Gastrocnemius medialis (tissue), 4 donors: ENCODE results near the gene RDH5. TPM values are rescaled to one million over a fixed set of nuclear protein-coding genes. Genes with fewer than 3 reads are reported as not detected.

Experiments used
- ATAC-seq, 2 donors: fragments of 150-250 bp; one replicate each; pipeline ENCODE4 v1.9.1; 2016
- DNase-seq, 2 donors: peaks; one replicate each; pipeline ENCODE4 v3.0.0-alpha.2; 2019
- H3K27ac ChIP-seq, 4 donors: fragments of 200-600 bp; sonication (generic); 1 replicate in 1 of 4; 2 replicates in 3 of 4; pipeline ENCODE4 v1.5.1; 2016 to 2018; ENCODE audit warnings: mild to moderate bottlenecking in 2 of 4, moderate library complexity in 1 of 4
- H3K27me3 ChIP-seq, 3 donors: fragments of 200-600 bp; sonication (generic) in 2 of 3; 1 replicate in 1 of 3; 2 replicates in 2 of 3; pipeline versions ENCODE4 v1.5.1 to v1.6.0; 2016 to 2019; ENCODE audit warnings: mild to moderate bottlenecking in 1 of 3, moderate library complexity in 1 of 3
- H3K36me3 ChIP-seq, 2 donors: fragments of 200-600 bp; sonication (generic) in 1 of 2; one replicate each; pipeline ENCODE4 v1.5.1; 2017 to 2018
- H3K4me1 ChIP-seq, 2 donors: fragments of 200-600 bp; sonication (generic) in 1 of 2; one replicate each; pipeline ENCODE4 v1.5.1; 2016 to 2017; ENCODE audit warnings: mild to moderate bottlenecking in 2 of 2
- H3K4me3 ChIP-seq, 4 donors: fragments of 200-600 bp; sonication (generic) in 3 of 4; 1 replicate in 1 of 4; 2 replicates in 3 of 4; pipeline ENCODE4 v1.5.1; 2016 to 2019; ENCODE audit warnings: mild to moderate bottlenecking in 2 of 4
- H3K9me3 ChIP-seq, 3 donors: fragments of 200-600 bp; sonication (generic) in 2 of 3; 1 replicate in 1 of 3; 2 replicates in 2 of 3; pipeline ENCODE4 v1.5.1; 2016 to 2019
- POLR2A ChIP-seq, 2 donors: fragments of 450-650 bp; IDR thresholded peaks; one replicate each; pipeline ENCODE4 v1.6.1; 2017; ENCODE audit warnings: antibody characterized with exemption in 2 of 2, mild to moderate bottlenecking in 2 of 2, moderate library complexity in 2 of 2
- in situ Hi-C, 4 donors: fragments of 200-750 bp; cut with MboI; loops; one replicate each; pipeline versions ENCODE4 v1.15.0 to v1.8.0; 2017; ENCODE audit warnings: low sequenced_read_pairs in 4 of 4
- intact Hi-C: fragments of 100-400 bp; cut with DNase I; formaldehyde crosslinking; loops from one replicate; pipeline ENCODE4 v1.15.1; 2023; ENCODE audit warnings: low total_unique reads
- total RNA-seq, 4 donors: library from RNA; depleted of rRNA; stranded (reverse); fragments of >200 nt; gene quantifications; one replicate each; pipeline versions ENCODE4 v1.1.0 to v1.2.3, GENCODE V29; 2016
- TF ChIP-seq, protein P1 (sequence below), 5 experiments: fragments of 450-650 bp in 3 of 5; fragments of 200-600 bp in 2 of 5; sonication (generic) in 2 of 5; IDR thresholded peaks in 4 of 5; conservative IDR thresholded peaks in 1 of 5; 1 replicate in 4 of 5; 2 replicates in 1 of 5; pipeline ENCODE4 v1.5.1; 2016 to 2019; ENCODE audit warnings: antibody characterized with exemption in 5 of 5, mild to moderate bottlenecking in 3 of 5, moderate library complexity in 3 of 5

The RDH5 gene
- total RNA-seq, 4 donors from 2014 or later = 3.8 to 10.3 (median 7.5) TPM

DNA sequence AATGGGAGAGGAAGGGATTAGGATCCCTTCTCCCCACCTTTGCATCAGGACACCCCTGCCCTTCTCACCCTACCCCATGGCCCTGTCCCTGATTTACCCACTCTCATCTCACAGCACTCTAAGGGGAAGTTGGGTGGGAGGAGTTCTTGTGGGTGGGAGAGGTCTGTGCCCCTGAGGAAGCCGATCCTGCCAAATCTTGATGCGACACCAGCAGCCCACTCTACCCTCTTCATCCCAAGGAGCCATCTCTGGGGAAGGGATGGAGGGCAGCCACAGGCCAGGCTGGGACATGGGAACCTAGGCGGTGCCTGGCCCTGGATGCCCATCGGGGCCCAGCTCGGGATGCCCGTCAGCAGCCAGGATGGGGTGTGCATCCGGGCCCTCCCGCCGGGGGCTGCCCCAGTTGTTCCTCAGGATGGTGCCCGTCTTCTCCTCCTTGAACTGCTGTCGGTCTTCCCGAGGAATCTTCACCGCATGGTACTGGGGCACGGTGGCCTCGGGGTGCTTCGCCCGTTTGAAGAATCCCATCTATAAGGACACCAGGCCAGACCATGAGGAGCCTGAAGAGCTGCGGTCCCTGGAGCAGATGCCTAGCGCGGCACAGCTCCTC is 35.3 kb upstream of the RDH5 start:
- no peak for DNase-seq
- no peak overlapping the region for H3K4me3 ChIP-seq
- no peaks in the 10 kb centered on the region for H3K9me3 ChIP-seq
- in situ Hi-C loops = loop anchor here in 1 of 4 donors (5.0 kb wide), 1 partner anchor 37 kb away; the partner anchor contains the start of gene RDH5
- H3K27ac ChIP-seq = peak overlapping the region in 2 of 4 donors; percentile 9 to 31
- TF ChIP-seq, protein P1, sequence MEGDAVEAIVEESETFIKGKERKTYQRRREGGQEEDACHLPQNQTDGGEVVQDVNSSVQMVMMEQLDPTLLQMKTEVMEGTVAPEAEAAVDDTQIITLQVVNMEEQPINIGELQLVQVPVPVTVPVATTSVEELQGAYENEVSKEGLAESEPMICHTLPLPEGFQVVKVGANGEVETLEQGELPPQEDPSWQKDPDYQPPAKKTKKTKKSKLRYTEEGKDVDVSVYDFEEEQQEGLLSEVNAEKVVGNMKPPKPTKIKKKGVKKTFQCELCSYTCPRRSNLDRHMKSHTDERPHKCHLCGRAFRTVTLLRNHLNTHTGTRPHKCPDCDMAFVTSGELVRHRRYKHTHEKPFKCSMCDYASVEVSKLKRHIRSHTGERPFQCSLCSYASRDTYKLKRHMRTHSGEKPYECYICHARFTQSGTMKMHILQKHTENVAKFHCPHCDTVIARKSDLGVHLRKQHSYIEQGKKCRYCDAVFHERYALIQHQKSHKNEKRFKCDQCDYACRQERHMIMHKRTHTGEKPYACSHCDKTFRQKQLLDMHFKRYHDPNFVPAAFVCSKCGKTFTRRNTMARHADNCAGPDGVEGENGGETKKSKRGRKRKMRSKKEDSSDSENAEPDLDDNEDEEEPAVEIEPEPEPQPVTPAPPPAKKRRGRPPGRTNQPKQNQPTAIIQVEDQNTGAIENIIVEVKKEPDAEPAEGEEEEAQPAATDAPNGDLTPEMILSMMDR (IDR thresholded peaks at IDR 0.05 in 4 of 5, conservative IDR thresholded peaks at IDR 0.05 in 1 of 5) = no peak
- TF ChIP-seq POLR2A (IDR thresholded peaks at IDR 0.05) = no peak
- intact Hi-C loops = no loop called here
- no peaks in the 10 kb centered on the region for H3K27me3 ChIP-seq
- ATAC-seq = no peak
- peaks cover 7 to 17% of the 10 kb centered on the region in 2 donors for H3K4me1 ChIP-seq
- peaks cover 0 to 36% of the 10 kb centered on the region in 2 donors for H3K36me3 ChIP-seq

DNA sequence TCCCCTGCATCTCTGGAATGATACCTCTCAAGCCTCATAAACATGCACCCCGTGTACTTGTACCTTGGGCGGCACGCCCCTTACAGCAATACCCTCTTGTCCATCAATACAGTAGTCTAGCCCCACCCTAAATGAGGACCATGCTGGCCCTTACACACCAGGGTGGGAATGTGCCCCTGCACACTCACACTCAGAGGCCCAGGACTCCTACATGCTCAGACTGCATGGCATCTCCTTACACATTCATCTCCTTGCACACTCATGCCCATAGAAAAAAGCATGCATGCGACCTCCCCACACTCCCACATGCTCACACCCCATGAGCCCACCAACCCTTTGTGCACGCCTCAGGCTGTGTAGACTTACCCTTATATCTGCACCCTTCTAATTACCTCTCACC is 34.5 kb upstream of the RDH5 start:
- no peak for DNase-seq
- in situ Hi-C loops (no loop called here), intact Hi-C loops (loop anchor here (1.0 kb wide), 1 partner anchor 12 kb away; no protein-coding TSS in a partner anchor)
- Histone ChIP-seq H3K27me3 (no peaks in the 10 kb centered on the region), H3K4me3 (no peak overlapping the region), H3K27ac (no peak overlapping the region), H3K36me3 (peaks cover 0 to 36% of the 10 kb centered on the region in 2 donors), H3K9me3 (no peaks in the 10 kb centered on the region), H3K4me1 (peaks cover 7 to 17% of the 10 kb centered on the region in 2 donors)
- ATAC-seq = no peak
- TF ChIP-seq, protein P1 (IDR thresholded peaks at IDR 0.05 in 4 of 5, conservative IDR thresholded peaks at IDR 0.05 in 1 of 5) = no peak
- TF ChIP-seq POLR2A (IDR thresholded peaks at IDR 0.05) = no peak

DNA sequence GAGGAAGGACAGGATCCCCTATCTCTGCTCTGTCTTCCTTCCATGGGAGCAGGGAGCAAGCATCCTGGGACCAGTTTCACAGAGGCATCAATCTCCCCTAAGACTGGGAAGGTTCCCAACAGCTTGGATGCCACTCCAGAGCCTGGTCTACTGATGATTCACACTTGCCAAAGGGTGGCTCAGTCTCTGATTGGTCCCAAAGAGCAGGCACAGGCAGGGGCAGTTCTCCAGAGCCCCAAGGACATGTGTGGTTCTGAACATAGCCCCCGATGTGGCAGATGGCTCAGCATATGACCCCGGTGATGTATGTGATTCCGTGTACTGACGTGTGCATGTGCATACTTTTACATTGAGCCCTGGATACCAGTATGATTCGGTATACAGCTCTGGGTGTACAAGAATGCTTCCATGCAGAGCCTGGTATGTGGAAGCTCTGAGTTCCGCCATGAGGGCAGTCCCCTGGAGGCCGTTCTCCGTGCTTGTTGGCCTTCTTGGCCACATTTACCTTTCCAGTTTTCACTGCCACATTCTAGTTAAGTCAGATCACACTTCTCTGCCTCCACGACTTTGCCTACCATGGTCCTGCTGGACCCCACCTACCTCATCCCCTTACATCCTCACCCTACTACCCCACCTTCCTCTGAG is 33.7 kb upstream of the RDH5 start:
- no peaks in the 10 kb centered on the region for H3K9me3 ChIP-seq
- no peak overlapping the region for H3K4me3 ChIP-seq
- no peak overlapping the region for H3K27ac ChIP-seq
- no peak for TF ChIP-seq POLR2A (IDR thresholded peaks at IDR 0.05)
- TF ChIP-seq, protein P1 (IDR thresholded peaks at IDR 0.05 in 4 of 5, conservative IDR thresholded peaks at IDR 0.05 in 1 of 5) = no peak
- ATAC-seq = no peak
- in situ Hi-C loops (no loop called here), intact Hi-C loops (loop anchor here (1.0 kb wide), 1 partner anchor 11 kb away; no protein-coding TSS in a partner anchor)
- no peaks in the 10 kb centered on the region for H3K27me3 ChIP-seq
- peaks cover 0 to 42% of the 10 kb centered on the region in 2 donors for H3K36me3 ChIP-seq
- H3K4me1 ChIP-seq = peaks cover 4 to 10% of the 10 kb centered on the region in 2 donors
- DNase-seq = no peak

DNA sequence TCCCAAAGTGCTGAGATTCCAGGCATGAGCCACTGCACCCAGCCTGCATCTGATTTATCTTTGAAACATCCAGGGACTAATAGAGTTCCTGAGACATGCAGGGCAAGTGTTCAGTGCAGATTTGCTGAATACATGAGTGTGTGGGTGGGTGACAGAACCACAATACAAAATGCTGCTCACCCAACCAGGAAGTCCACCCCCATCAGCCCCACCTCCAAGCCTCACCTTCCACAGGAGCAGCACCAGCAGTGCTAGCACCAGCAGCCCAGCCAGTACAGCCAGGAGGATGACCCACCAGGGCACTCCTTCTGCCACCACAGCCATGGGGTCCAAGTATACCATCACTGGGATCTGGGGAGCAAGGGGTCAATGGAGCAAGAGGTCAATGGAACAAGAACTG is 32.4 kb upstream of the RDH5 start:
- peaks cover 0 to 2% of the 10 kb centered on the region in 2 donors for H3K4me1 ChIP-seq
- peak overlapping the region in 1 of 4 donors; percentile 27 for H3K27ac ChIP-seq
- in situ Hi-C loops (no loop called here), intact Hi-C loops (no loop called here)
- H3K4me3 ChIP-seq = no peak overlapping the region
- H3K9me3 ChIP-seq = no peaks in the 10 kb centered on the region
- DNase-seq = no peak
- H3K27me3 ChIP-seq = no peaks in the 10 kb centered on the region
- peaks cover 0 to 54% of the 10 kb centered on the region in 2 donors for H3K36me3 ChIP-seq
- ATAC-seq = no peak
- TF ChIP-seq, protein P1 (IDR thresholded peaks at IDR 0.05 in 4 of 5, conservative IDR thresholded peaks at IDR 0.05 in 1 of 5) = no peak
